Smooth muscle cell (in vitro differentiated cells): ENCODE measurements around the gene TMEM129. TPM values are rescaled to one million over a fixed set of nuclear protein-coding genes. Genes with fewer than 3 reads are reported as not detected.

Experiments
- DNase-seq: peaks from one replicate; lab custom pipeline; 2025; ENCODE audit not compliant: unreplicated experiment; lab: John Stamatoyannopoulos, UW
- H2AFZ ChIP-seq: fragments of 200-600 bp; sonication (generic); 2 replicates; pipeline ENCODE4 v1.6.0; 2016; ENCODE audit warnings: antibody characterized with exemption, low read depth, mild to moderate bottlenecking
- H3F3A ChIP-seq: fragments of 200-600 bp; sonication (generic); 2 replicates; pipeline ENCODE4 v1.6.0; 2017; ENCODE audit warnings: antibody characterized with exemption, low read depth
- H3K27ac ChIP-seq: fragments of 200-600 bp; sonication (generic); 2 replicates; pipeline ENCODE4 v1.5.1; 2016; ENCODE audit warnings: low read depth, mild to moderate bottlenecking
- H3K27me3 ChIP-seq: fragments of 200-600 bp; sonication (generic); 2 replicates; pipeline ENCODE4 v1.6.1; 2016; ENCODE audit warnings: low read depth, mild to moderate bottlenecking
- H3K36me3 ChIP-seq: fragments of 200-600 bp; sonication (generic); 2 replicates; pipeline ENCODE4 v1.5.1; 2016; ENCODE audit warnings: low read depth
- H3K4me1 ChIP-seq: fragments of 200-600 bp; sonication (generic); 2 replicates; pipeline ENCODE4 v1.5.1; 2016; ENCODE audit warnings: low read depth
- H3K4me2 ChIP-seq: fragments of 200-600 bp; sonication (generic); 2 replicates; pipeline ENCODE4 v1.6.0; 2016; ENCODE audit warnings: mild to moderate bottlenecking
- H3K4me3 ChIP-seq: fragments of 200-600 bp; sonication (generic); 2 replicates; pipeline ENCODE4 v1.5.1; 2016; ENCODE audit warnings: mild to moderate bottlenecking
- H3K79me2 ChIP-seq: fragments of 200-600 bp; sonication (generic); 2 replicates; pipeline ENCODE4 v1.6.0; 2016; ENCODE audit warnings: low read depth, mild to moderate bottlenecking
- H3K9ac ChIP-seq: fragments of 200-600 bp; sonication (generic); 2 replicates; pipeline ENCODE4 v1.6.0; 2016; ENCODE audit warnings: low read depth
- H3K9me3 ChIP-seq: fragments of 200-600 bp; sonication (generic); replicated peaks from 2 replicates; pipeline ENCODE4 v1.5.1; 2016; ENCODE audit warnings: low read depth
- H4K20me1 ChIP-seq: fragments of 200-600 bp; sonication (generic); 2 replicates; pipeline ENCODE4 v1.6.0; 2016; ENCODE audit warnings: low read depth
- CTCF ChIP-seq: fragments of 200-600 bp; sonication (generic); IDR thresholded peaks from 2 replicates; pipeline ENCODE4 v1.5.1; 2017; ENCODE audit warnings: borderline replicate concordance, mild to moderate bottlenecking, antibody characterized with exemption; ENCODE audit not compliant: insufficient read depth, poor library complexity, severe bottlenecking
- WGBS: methylation state at CpG from one replicate; pipeline ENCODE4 v1.1.7; 2016; ENCODE audit warnings: low lambda C conversion rate; 5-methylcytosine and 5-hydroxymethylcytosine counted together
- polyA plus RNA-seq: library from polyadenylated mRNA; unstranded; fragments of >200 nt; fragmentation: Nextera tagmentation; extraction: Ambion mirVana; gene quantifications from 2 replicates; pipeline ENCODE4 v1.2.1, GENCODE V29; 2016
- total RNA-seq: library from RNA; depleted of rRNA; stranded (reverse); fragments of >200 nt; gene quantifications from 2 replicates; pipeline ENCODE4 v1.2.3, GENCODE V29; 2014

Gene TMEM129
- total and polyA plus RNA-seq, 2 experiments from 2014 or later, result 30.4 to 50.5 TPM

DNA sequence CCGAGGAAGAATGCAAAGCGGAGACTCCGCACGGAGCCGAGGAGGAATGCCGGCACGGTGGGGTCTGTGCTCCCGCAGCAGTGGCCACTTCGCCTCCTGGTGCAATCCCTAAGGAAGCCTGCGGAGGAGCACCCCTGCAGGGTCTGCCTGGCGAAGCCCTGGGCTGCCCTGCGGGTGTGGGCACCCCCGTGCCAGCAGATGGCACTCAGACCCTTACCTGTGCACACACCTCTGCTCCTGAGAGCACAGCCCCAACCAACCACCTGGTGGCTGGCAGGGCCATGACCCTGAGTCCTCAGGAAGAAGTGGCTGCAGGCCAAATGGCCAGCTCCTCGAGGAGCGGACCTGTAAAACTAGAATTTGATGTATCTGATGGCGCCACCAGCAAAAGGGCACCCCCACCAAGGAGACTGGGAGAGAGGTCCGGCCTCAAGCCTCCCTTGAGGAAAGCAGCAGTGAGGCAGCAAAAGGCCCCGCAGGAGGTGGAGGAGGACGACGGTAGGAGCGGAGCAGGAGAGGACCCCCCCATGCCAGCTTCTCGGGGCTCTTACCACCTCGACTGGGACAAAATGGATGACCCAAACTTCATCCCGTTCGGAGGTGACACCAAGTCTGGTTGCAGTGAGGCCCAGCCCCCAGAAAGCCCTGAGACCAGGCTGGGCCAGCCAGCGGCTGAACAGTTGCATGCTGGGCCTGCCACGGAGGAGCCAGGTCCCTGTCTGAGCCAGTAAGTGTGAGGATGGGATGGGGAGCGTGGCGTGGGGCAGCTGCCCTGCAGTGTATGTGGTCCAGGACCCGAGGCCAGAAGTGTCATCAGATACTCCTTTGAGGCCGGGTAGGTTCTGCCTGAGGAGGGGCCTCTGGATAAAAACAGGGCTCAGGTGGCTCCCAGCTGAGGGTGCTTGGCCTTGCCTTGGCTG, 7.2 kb upstream of the TMEM129 start:
- Histone ChIP-seq H3K9ac (no peak overlapping the region), H3K4me3 (no peak overlapping the region), H4K20me1 (no peaks in the 10 kb centered on the region), H3F3A (no peaks in the 10 kb centered on the region), H3K9me3 (no peaks in the 10 kb centered on the region), H3K4me2 (no peak overlapping the region), H2AFZ (no peak overlapping the region), H3K27me3 (no peaks in the 10 kb centered on the region), H3K36me3 (no peaks in the 10 kb centered on the region), H3K4me1 (no peaks in the 10 kb centered on the region), H3K27ac (no peak overlapping the region), H3K79me2 (peaks cover 8% of the 10 kb centered on the region)
- DNase-seq, result no peak
- TF ChIP-seq CTCF, result no peak
- WGBS, result 97% methylated on average over 31 of the region's 31 CpGs

DNA sequence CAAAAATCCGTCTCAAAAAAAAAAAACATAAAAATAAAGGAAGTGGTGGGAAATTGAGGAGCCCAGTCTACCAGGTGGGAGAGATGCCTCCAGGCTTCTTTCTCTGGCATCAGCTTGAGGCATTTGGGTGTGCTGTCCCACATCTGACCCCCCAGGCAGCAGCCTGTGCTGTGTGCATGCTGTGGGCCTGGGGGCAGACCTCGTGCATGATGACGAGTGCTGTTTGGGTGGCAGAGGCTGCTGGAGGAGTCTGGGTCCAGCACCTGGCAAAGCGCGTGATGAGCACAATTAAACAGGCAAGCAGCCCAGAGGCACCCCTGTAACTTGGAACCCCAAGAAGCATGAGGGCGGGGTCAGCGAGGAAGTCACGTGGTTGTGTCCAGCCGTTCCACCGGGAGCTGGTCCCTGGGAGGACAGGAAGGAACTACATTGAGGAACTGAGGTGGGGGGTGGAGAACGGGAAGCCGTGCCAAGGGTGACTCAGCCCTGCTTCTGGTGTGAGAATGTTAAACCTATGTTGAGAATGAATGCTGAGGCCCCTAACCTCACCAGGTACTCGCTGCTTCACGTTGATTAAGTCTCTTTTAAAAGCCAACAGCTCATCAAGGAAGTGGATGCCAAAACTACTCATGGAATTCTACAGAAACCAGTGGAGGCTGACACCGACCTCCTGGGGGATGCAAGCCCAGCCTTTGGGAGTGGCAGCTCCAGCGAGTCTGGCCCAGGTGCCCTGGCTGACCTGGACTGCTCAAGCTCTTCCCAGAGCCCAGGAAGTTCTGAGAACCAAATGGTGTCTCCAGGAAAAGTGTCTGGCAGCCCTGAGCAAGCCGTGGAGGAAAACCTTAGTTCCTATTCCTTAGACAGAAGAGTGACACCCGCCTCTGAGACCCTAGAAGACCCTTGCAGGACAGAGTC, 6.3 kb upstream of the TMEM129 start:
- no peak for TF ChIP-seq CTCF
- no peaks in the 10 kb centered on the region for H3K9me3 ChIP-seq
- no peaks in the 10 kb centered on the region for H3K36me3 ChIP-seq
- H3K79me2 ChIP-seq, result peaks cover 17% of the 10 kb centered on the region
- no peak overlapping the region for H3K4me2 ChIP-seq
- no peak overlapping the region for H3K4me3 ChIP-seq
- H3K9ac ChIP-seq, result no peak overlapping the region
- H3K27me3 ChIP-seq, result no peaks in the 10 kb centered on the region
- no peak overlapping the region for H2AFZ ChIP-seq
- no peak overlapping the region for H3K27ac ChIP-seq
- H3F3A ChIP-seq, result no peaks in the 10 kb centered on the region
- no peak for DNase-seq
- no peaks in the 10 kb centered on the region for H4K20me1 ChIP-seq
- 88% methylated on average over 18 of the region's 18 CpGs for WGBS
- no peaks in the 10 kb centered on the region for H3K4me1 ChIP-seq

- no peaks in the 10 kb centered on the region for H3K9me3 ChIP-seq
- TF ChIP-seq CTCF, result peak; percentile 98
- H3K4me1 ChIP-seq, result no peaks in the 10 kb centered on the region
- H3K4me2 ChIP-seq, result no peak overlapping the region
- no peaks in the 10 kb centered on the region for H3F3A ChIP-seq
- WGBS, result 66% methylated on average over 17 of the region's 17 CpGs
- peak; percentile 70 for DNase-seq
- H3K79me2 ChIP-seq, result peaks cover 26% of the 10 kb centered on the region
- no peak overlapping the region for H2AFZ ChIP-seq
- no peak overlapping the region for H3K9ac ChIP-seq
- no peak overlapping the region for H3K4me3 ChIP-seq
- no peaks in the 10 kb centered on the region for H3K36me3 ChIP-seq
- H3K27ac ChIP-seq, result no peak overlapping the region
- no peaks in the 10 kb centered on the region for H4K20me1 ChIP-seq
- no peaks in the 10 kb centered on the region for H3K27me3 ChIP-seq
Observed at GRCh38 chr4:1726146-1726934, 5.2 kb upstream of the TMEM129 start.
